HepG2 (cell line): ENCODE results near the gene C16orf86. TPM values are rescaled to one million over a fixed set of nuclear protein-coding genes. Genes with fewer than 3 reads are reported as not detected.
A peak's percentile ranks its signal among the peaks of the same experiment; 100 is the strongest.

Experiments
- ARNTL ChIP-seq: sonication (generic); formaldehyde crosslinking; IDR thresholded peaks from 2 replicates; pipeline ENCODE4 v1.4.0; 2020; ENCODE audit warnings: mild to moderate bottlenecking, missing genetic modification reagents
- ATF5 ChIP-seq: sonication (generic); formaldehyde crosslinking; IDR thresholded peaks from 2 replicates; pipeline ENCODE4 v1.4.0; 2020; ENCODE audit warnings: mild to moderate bottlenecking, low read depth, missing genetic modification reagents
- CEBPG ChIP-seq: IDR thresholded peaks from 2 replicates; pipeline ENCODE4 v1.6.1; 2016
- GMEB1 ChIP-seq: sonication (generic); formaldehyde crosslinking; IDR thresholded peaks from 2 replicates; pipeline ENCODE4 v1.5.1; 2020; ENCODE audit warnings: missing genetic modification reagents, mild to moderate bottlenecking, borderline replicate concordance
- IKZF1 ChIP-seq: fragments of 450-650 bp; IDR thresholded peaks from 2 replicates; pipeline ENCODE4 v1.7.1; 2016
- NFRKB ChIP-seq: fragments of 450-650 bp; IDR thresholded peaks from 2 replicates; pipeline ENCODE4 v1.6.1; 2017
- NONO ChIP-seq, 2 experiments: fragments of 450-650 bp in 1 of 2; sonication (generic) in 1 of 2; formaldehyde crosslinking in 1 of 2; IDR thresholded peaks in 1 of 2; conservative IDR thresholded peaks in 1 of 2; 2 replicates each; pipeline versions ENCODE4 v1.6.1 to v1.8.0; 2017 to 2022; ENCODE audit warnings: mild to moderate bottlenecking in 1 of 2, missing genetic modification reagents in 1 of 2, moderate library complexity in 1 of 2
- PCBP1 ChIP-seq: fragments of 200-400 bp; formaldehyde crosslinking; IDR thresholded peaks from 2 replicates; pipeline ENCODE4 v1.6.1; 2017; ENCODE audit warnings: mild to moderate bottlenecking, low read depth, low read length, borderline replicate concordance
- PRDM10 ChIP-seq: sonication (generic); formaldehyde crosslinking; IDR thresholded peaks from 2 replicates; pipeline ENCODE4 v1.4.0; 2020; ENCODE audit warnings: low read depth, missing genetic modification reagents
- PRDM15 ChIP-seq: sonication (generic); formaldehyde crosslinking; IDR thresholded peaks from 2 replicates; pipeline ENCODE4 v1.4.0; 2020; ENCODE audit warnings: missing genetic modification reagents
- RAD21 ChIP-seq: fragments of 450-650 bp; formaldehyde crosslinking; IDR thresholded peaks from 2 replicates; pipeline ENCODE4 v1.5.0; 2020; ENCODE audit warnings: mild to moderate bottlenecking
- SP5 ChIP-seq: IDR thresholded peaks from 2 replicates; pipeline ENCODE4 v1.6.1; 2016; ENCODE audit warnings: low read depth, borderline replicate concordance
- ZBTB25 ChIP-seq: IDR thresholded peaks from 2 replicates; pipeline ENCODE4 v1.6.1; 2018; ENCODE audit warnings: missing genetic modification reagents
- ZC3H13 ChIP-seq: sonication (generic); formaldehyde crosslinking; IDR thresholded peaks from 2 replicates; pipeline ENCODE4 v1.8.1; 2023; ENCODE audit warnings: mild to moderate bottlenecking, missing genetic modification reagents, moderate library complexity
- ZFP36L1 ChIP-seq: sonication (generic); formaldehyde crosslinking; IDR thresholded peaks from 2 replicates; pipeline ENCODE4 v1.8.0; 2022; ENCODE audit warnings: mild to moderate bottlenecking, missing genetic modification reagents, moderate library complexity
- ZMYM2 ChIP-seq: sonication (generic); formaldehyde crosslinking; IDR thresholded peaks from 2 replicates; pipeline ENCODE4 v1.8.0; 2022; ENCODE audit warnings: mild to moderate bottlenecking, missing genetic modification reagents
- ZNF235 ChIP-seq: sonication (generic); formaldehyde crosslinking; IDR thresholded peaks from 2 replicates; pipeline ENCODE4 v1.8.1; 2023; ENCODE audit warnings: mild to moderate bottlenecking, missing genetic modification reagents, borderline replicate concordance
- ZNF446 ChIP-seq: sonication (generic); formaldehyde crosslinking; IDR thresholded peaks from 2 replicates; pipeline ENCODE4 v1.5.0; 2020; ENCODE audit warnings: mild to moderate bottlenecking, missing genetic modification reagents
- ZNF547 ChIP-seq: sonication (generic); formaldehyde crosslinking; IDR thresholded peaks from 2 replicates; pipeline ENCODE4 v1.5.1; 2020; ENCODE audit warnings: mild to moderate bottlenecking, missing genetic modification reagents
- polyA plus RNA-seq, 8 experiments: library from polyadenylated mRNA; depleted of rRNA in 3 of 8; stranded (reverse) in 7 of 8; unstranded in 1 of 8; fragments of >200 nt; fragmentation: Illumina TruSeq in 4 of 8; extraction: Trizol in 4 of 8; gene quantifications; 2 replicates each; pipeline versions ENCODE4 v1.2.1 to v1.2.3, GENCODE V29; 2011 to 2016; ENCODE audit warnings: low read depth in 4 of 8, missing spikeins in 1 of 8, mixed read lengths in 1 of 8; ENCODE audit not compliant: insufficient read depth in 1 of 8
- total RNA-seq, 5 experiments: library from RNA; depleted of rRNA; stranded (reverse); fragments of >200 nt; fragmentation: Illumina TruSeq; extraction: Trizol; gene quantifications; 2 replicates each; pipeline ENCODE4 v1.2.3, GENCODE V29; 2016; ENCODE audit warnings: low read depth in 1 of 5

The C16orf86 gene
- total and polyA plus RNA-seq, 2 of the 13 experiments (the other 11 are each of a cell fraction or from before 2014, with no cell fraction given), result 1.5 to 3.1 TPM

- TF ChIP-seq PRDM15, result no peak
- TF ChIP-seq PCBP1, result 0 out of 2 replicates have a peak, but pooled peaks have one; percentile 22
- TF ChIP-seq ZNF547 (CRISPR knock-in tag), result no peak; the same call in 1 of the 2 replicates
- no peak; the same call in 1 of the 2 replicates for TF ChIP-seq CEBPG
- TF ChIP-seq ZNF446, result peak; percentile 24; the same call in 1 of the 2 replicates
- TF ChIP-seq ARNTL (CRISPR knock-in tag), result 0 out of 2 replicates have a peak, but pooled peaks have one; percentile 7
- no peak for TF ChIP-seq RAD21 (CRISPR knock-in tag)
- TF ChIP-seq ZC3H13 (CRISPR knock-in tag), result no peak
- TF ChIP-seq NFRKB, result no peak
- 0 out of 2 replicates have a peak, but pooled peaks have one; percentile 25 for TF ChIP-seq ZFP36L1 (CRISPR knock-in tag)
- no peak for TF ChIP-seq GMEB1 (CRISPR knock-in tag)
- TF ChIP-seq ZBTB25 (CRISPR knock-in tag), result peak; percentile 87; the same call in 1 of the 2 replicates
- no peak for TF ChIP-seq ZNF235 (CRISPR knock-in tag)
- no peak for TF ChIP-seq NONO (IDR thresholded peaks at IDR 0.05)
- TF ChIP-seq NONO (CRISPR knock-in tag; conservative IDR thresholded peaks at IDR 0.05), result peak; percentile 73; the same call in 1 of the 2 replicates
- peak; percentile 88 for TF ChIP-seq SP5 (CRISPR knock-in tag)
- no peak for TF ChIP-seq PRDM10
- TF ChIP-seq IKZF1, result no peak
- no peak for TF ChIP-seq ATF5
- 0 out of 2 replicates have a peak, but pooled peaks have one; percentile 34 for TF ChIP-seq ZMYM2 (CRISPR knock-in tag)
Measured at GRCh38 chr16:67666032-67666551, 522 bp upstream of the C16orf86 start (continued).
